ENCODE data around the gene NQO2. TPM values are rescaled to one million over a fixed set of nuclear protein-coding genes. Genes with fewer than 3 reads are reported as not detected.

NQO2 gene
- total RNA-seq, 1 donor from 2014 or later: 21.5 TPM

- peaks cover 32% of the 10 kb centered on the region for H3K27me3 Mint-ChIP-seq (ENCODE audit: low read depth)
- no peak for DNase-seq (ENCODE audit: low read depth, low spot score)
- no peaks in the 10 kb centered on the region for H3K4me1 Mint-ChIP-seq
- H3K4me3 Mint-ChIP-seq: no peak overlapping the region
- no peaks in the 10 kb centered on the region for H3K36me3 Mint-ChIP-seq (ENCODE audit: low read depth)
- no peaks in the 10 kb centered on the region for H3K9me3 Mint-ChIP-seq
- no peak overlapping the region for H3K27ac Mint-ChIP-seq (ENCODE audit: unreplicated experiment)
- TF ChIP-seq, protein P1, sequence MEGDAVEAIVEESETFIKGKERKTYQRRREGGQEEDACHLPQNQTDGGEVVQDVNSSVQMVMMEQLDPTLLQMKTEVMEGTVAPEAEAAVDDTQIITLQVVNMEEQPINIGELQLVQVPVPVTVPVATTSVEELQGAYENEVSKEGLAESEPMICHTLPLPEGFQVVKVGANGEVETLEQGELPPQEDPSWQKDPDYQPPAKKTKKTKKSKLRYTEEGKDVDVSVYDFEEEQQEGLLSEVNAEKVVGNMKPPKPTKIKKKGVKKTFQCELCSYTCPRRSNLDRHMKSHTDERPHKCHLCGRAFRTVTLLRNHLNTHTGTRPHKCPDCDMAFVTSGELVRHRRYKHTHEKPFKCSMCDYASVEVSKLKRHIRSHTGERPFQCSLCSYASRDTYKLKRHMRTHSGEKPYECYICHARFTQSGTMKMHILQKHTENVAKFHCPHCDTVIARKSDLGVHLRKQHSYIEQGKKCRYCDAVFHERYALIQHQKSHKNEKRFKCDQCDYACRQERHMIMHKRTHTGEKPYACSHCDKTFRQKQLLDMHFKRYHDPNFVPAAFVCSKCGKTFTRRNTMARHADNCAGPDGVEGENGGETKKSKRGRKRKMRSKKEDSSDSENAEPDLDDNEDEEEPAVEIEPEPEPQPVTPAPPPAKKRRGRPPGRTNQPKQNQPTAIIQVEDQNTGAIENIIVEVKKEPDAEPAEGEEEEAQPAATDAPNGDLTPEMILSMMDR (conservative IDR thresholded peaks at IDR 0.05): no peak
Observed at GRCh38 chr6:2978923-2979322, 20.8 kb upstream of the NQO2 start.

- Mint-ChIP-seq H3K4me3 (no peak overlapping the region), H3K36me3 (ENCODE audit: low read depth) (no peaks in the 10 kb centered on the region), H3K9me3 (no peaks in the 10 kb centered on the region), H3K27me3 (ENCODE audit: low read depth) (peaks cover 30% of the 10 kb centered on the region), H3K4me1 (no peaks in the 10 kb centered on the region), H3K27ac (ENCODE audit: unreplicated experiment) (no peak overlapping the region)
- TF ChIP-seq, protein P1 (conservative IDR thresholded peaks at IDR 0.05): no peak
- DNase-seq (ENCODE audit: low read depth, low spot score): no peak
Observed at GRCh38 chr6:2979819-2980464, 19.8 kb upstream of the NQO2 start.

GRCh38 chr6:2980465-2980855 lies 19.2 kb upstream of the NQO2 start:
- Mint-ChIP-seq H3K27ac (ENCODE audit: unreplicated experiment) (no peak overlapping the region), H3K27me3 (ENCODE audit: low read depth) (peaks cover 30% of the 10 kb centered on the region), H3K36me3 (ENCODE audit: low read depth) (no peaks in the 10 kb centered on the region), H3K9me3 (no peaks in the 10 kb centered on the region), H3K4me1 (no peaks in the 10 kb centered on the region), H3K4me3 (no peak overlapping the region)
- DNase-seq (ENCODE audit: low read depth, low spot score): no peak
- TF ChIP-seq, protein P1 (conservative IDR thresholded peaks at IDR 0.05): no peak

GRCh38 chr6:2982426-2983117 lies 17.1 kb upstream of the NQO2 start:
- Mint-ChIP-seq H3K9me3 (no peaks in the 10 kb centered on the region), H3K4me1 (peaks cover 14% of the 10 kb centered on the region), H3K27ac (ENCODE audit: unreplicated experiment) (no peak overlapping the region), H3K4me3 (no peak overlapping the region), H3K36me3 (ENCODE audit: low read depth) (no peaks in the 10 kb centered on the region), H3K27me3 (ENCODE audit: low read depth) (peaks cover 27% of the 10 kb centered on the region)
- TF ChIP-seq, protein P1 (conservative IDR thresholded peaks at IDR 0.05): no peak
- no peak for DNase-seq (ENCODE audit: low read depth, low spot score)

DNA sequence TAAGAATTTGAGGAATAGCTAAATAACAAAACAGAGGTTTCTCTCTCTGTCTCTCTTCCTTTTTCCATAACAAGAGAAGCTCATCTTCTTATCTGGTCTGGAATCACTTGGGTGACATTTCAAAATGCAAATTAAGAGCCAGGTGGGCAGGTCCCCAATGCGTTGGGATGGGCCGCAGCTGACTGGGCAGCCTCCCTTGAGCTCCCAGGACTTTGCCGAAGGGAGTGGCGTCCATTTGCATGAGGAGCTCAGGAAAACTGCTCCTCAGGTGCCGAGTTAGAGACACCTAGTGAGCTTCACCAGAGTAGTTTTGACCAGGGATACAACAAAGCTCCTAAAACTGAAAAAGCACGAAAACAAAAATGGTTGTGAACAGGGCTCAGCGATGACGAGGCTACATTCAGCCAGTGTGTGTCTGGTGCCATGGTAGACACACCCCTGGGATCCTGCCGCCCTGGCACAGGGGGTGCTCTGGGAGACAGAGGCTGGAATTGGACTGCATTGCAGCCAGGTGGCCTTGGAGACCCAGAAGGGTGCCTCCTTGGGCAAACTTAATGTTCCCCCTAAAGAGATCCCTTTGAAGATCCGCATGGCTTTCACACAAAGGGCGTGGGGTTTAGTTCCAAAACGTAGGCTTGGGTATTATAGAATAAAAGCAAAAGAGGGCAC lies 14.8 kb upstream of the NQO2 start:
- peaks cover 29% of the 10 kb centered on the region for H3K4me1 Mint-ChIP-seq

More for the DNA sequence above, 14.8 kb upstream of the NQO2 start:
- peaks cover 27% of the 10 kb centered on the region for H3K27me3 Mint-ChIP-seq (ENCODE audit: low read depth)
- DNase-seq (ENCODE audit: low read depth, low spot score): no peak
- peak overlapping the region; percentile 25 for H3K4me3 Mint-ChIP-seq
- TF ChIP-seq, protein P1 (conservative IDR thresholded peaks at IDR 0.05): no peak
- no peaks in the 10 kb centered on the region for H3K36me3 Mint-ChIP-seq (ENCODE audit: low read depth)
- H3K9me3 Mint-ChIP-seq: no peaks in the 10 kb centered on the region
- H3K27ac Mint-ChIP-seq (ENCODE audit: unreplicated experiment): no peak overlapping the region

Data from neural crest cell (in vitro differentiated cells).